Ecto neural progenitor cell (in vitro differentiated cells): Measurements from ENCODE around the gene BEX4.
"Not testable (repeated sequence)": the region's sequence is repeated elsewhere in the genome, so short reads cannot be mapped to it uniquely, and the experiment has no call there.

Experiments used
- DNase-seq: peaks from one replicate; pipeline ENCODE4 v3.0.0-alpha.2; 2018; ENCODE audit warnings: low spot score

Gene BEX4

DNA sequence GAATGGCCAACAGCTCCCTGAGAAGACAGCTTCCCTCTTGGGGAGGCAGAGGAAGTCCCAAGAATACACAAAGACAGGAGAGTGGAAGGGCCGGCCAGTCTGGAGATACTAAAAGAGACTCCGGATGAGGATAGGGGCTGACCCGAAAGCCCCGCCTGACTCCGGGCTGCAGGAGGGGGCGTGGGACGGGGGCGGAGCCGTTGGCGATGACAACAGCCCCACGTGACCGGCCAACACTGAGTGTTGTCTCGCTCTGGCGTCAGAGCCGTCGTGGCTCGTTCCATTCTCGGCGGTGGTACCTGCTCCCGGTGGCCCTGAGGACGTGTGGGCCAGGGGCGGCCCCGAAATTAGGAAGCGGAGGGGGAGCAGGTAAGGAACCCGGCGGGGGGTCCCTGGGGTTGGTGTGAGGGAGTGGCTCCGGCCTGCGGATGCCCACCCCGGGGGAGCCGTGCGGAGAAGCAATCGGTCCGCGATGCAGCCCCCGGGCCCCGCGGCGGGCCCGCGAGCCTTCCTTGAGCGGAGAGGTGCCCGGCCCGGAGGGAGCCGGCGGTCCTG is at the start of gene BEX4:
Gene BEX4, plus strand, starts transcription at position 239 of the 555 bp plus-strand sequence. CDS start 1,046 bp downstream, outside the sequence.
- DNase-seq: peak; percentile 93

- DNase-seq: no peak
Observed at GRCh38 chrX:103170216-103170615, 44.7 kb upstream of the BEX4 start.

DNA sequence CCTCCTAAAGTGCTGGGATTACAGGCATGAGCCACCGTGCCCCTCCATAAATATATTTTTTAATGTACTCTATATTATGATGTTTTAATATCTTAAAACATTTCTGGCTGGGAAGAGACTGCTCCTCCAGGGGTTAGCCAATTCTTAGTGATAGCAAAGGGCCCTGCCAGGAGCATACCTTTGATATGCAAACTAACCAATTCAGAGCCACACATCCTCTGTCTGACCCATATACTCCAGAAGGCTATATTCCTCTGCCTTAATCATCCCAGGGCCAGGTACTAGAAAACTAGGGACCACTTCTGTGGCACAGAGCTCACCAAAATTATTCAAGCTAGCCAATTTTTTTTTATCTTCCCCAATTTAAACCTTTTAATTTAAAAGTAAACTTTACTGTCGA is 43.6 kb upstream of the BEX4 start:
- no peak for DNase-seq

DNA sequence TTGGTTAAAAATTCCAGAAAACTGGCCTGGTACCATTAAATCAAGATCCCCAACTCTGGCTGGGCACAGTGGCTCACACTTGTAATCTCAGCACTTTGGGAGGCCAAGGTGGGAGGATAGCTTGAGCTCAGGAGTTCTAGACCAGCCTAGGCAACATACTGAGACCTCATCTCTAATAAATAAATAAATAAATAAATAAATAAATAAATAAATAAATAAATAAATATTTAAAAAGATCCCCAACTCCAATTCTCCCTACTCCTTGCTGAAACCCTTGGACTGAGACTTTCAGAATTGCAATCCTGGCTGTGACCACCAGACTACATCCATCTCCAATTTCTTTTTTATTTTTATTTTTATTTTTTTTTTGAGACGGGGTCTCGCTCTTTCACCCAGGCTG is 39.7 kb upstream of the BEX4 start:
- DNase-seq: not testable (repeated sequence)

- peak; percentile 74 for DNase-seq
Observed at GRCh38 chrX:103175944-103176753, 38.8 kb upstream of the BEX4 start.

GRCh38 chrX:103177556-103177955 is 37.4 kb upstream of the BEX4 start:
- no peak for DNase-seq

GRCh38 chrX:103183912-103184311 is 31.0 kb upstream of the BEX4 start:
- no peak for DNase-seq

DNA sequence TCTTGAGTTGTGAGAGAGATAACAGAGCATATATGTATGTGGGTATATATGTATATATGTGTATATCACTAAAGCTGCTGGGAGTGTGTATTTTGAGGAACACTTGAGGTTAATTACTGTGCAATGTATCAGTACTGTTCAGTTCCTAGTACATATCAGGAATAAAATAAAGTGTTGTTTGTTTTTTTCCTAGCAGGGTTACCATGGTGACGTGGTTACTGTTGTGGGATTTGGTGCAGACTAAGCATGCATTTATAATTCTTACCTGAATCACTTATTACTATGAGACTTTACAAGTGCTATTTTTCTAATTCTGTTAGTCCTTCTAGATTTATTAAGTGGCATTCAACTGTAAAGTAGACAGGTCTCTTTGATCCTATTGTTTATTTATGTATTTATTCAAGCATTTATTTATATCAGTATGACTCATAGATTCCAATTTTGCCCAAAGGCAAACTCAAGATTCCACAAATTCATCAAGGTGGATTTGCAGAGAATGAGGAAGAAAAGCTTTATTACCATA is 26.9 kb upstream of the BEX4 start:
- DNase-seq: no peak

GRCh38 chrX:103197721-103198306 is 17.1 kb upstream of the BEX4 start:
- no peak for DNase-seq

GRCh38 chrX:103198668-103199067 is 16.2 kb upstream of the BEX4 start:
- DNase-seq: not testable (repeated sequence)

DNA sequence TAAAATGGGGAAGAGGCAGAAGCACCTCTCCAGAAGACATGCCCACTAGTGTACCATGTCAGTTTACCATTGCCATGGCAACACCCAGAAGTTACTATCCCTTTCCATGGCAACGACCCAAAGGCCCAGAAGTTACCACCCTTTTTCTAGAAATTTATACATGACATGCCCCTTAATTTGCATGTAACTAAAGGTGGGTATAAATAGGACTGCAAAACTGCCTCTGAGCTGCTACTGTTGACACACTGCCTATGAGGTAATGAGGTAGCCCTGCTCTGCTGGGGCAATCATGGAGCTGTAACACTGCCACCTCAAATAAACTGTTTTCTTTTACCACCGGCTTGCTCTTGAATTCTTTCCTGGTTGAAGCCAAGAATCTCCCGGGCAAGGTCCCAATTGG is 13.9 kb upstream of the BEX4 start:
- DNase-seq: no peak

GRCh38 chrX:103210056-103210455 is 4.9 kb upstream of the BEX4 start:
- DNase-seq: no peak

DNA sequence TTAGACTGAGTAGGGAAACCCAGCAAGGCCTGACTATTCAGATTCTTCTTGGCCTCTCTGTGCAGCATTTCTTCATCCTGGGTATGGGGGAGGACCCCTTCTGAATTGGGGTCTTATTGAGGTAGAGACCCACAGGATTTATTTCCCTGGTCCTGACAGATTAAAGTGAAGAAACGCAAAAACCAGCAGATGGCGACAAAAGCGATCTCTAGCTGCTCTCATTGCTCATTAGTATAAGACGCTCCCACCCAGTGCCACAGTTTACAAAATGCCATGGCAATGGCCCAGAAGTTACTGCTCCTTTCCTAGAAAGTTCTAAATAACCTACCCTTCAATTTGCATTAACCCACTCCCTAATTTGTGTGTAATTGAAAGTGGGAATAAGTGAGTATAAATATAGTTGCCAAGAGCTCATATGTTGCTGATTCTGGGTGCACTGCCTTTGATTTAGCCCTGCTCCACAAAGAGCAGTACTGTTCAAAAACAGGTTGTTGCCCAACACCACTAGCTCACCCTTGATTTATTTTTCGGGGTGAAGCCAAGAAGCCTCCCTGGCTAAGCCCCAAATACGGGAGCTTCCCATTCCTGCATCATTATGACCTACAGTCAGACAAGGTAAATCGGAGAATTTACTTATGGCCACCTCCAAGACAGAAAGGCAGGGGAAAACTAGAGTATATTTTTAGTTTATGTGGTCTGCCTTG is 3.7 kb upstream of the BEX4 start:
- DNase-seq: peak; percentile 60

DNA sequence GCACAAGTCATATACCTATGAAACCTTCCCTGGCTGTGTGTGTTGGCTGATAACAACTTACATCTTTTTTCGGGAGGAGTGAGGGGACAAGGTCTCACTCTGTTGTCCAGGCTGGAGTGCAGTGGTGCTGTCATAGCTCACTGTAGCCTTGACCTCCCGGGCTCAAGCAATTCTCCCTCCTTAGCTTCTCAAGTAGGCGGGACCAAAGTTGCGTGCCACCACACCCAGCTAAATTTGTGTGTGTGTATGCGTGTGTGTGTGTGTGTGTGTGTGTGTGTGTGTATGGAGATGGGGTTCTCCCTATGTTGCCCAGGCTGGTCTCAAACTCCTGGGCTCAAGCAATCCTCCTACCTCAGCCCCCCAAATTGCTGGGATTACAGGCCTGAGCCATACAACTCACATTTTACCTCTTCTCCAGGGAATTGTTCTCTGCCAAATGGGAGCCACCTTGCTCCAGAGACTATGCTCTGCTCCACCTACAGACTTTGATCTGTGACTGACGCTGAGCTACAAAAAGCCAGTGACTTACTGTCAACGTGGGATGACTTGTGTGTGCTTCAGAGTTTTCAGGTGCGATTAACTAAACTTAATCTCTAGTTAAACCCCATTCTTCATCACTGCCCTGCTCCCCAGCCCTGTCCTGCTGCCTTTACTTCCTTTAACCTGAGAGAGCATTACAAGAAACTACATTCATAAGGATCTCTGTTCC is 2.0 kb upstream of the BEX4 start:
- no peak for DNase-seq

DNA sequence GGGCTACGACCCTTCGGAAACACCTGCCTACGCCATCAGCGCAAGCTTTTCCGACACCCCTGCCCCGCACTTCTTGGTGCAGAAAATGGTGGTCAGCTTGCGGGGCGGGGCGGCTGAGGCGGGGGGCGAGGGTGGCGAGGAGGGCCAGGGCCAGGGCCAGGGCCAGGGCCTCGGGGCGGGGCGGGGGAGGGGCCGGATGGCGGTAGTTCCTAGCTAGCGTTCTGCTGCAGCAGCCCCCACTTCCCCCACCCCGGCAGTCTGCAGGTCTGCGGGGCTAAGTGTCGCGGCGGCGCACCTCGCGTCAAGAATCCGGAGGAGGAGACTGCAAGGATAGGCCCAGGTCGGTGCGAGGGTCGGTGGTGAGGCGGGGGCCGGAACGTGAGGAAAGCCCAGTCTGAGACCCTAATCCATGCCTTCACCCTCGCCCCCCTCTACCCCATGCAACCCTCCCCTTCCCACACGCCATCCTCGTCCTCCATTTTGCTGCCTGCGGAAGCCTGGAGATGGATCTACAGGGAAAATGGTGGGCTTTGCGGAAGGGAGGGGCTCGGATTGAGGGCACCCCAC is 600 bp downstream of the BEX4 start:
- peak; percentile 82 for DNase-seq

- no peak for DNase-seq
Observed at GRCh38 chrX:103220511-103221323, 5.8 kb downstream of the BEX4 start.

DNA sequence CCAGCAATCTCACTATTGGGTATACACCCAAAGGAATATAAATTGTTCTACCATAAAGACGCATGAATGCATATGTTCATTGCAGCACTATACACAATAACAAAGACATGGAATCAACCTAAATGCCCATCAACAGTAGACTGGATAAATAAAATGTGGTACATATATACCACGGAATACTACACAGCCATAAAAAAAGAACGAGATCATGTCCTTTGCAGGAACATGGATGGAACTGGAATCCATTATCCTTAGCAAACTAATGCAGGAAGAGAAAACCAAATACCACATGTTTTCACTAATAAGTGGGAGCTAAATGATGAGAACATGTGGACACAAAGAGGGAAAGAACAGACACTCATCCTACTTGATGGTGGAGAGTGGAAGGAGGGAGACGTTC is 11.0 kb downstream of the BEX4 start:
- DNase-seq: not testable (repeated sequence)

DNA sequence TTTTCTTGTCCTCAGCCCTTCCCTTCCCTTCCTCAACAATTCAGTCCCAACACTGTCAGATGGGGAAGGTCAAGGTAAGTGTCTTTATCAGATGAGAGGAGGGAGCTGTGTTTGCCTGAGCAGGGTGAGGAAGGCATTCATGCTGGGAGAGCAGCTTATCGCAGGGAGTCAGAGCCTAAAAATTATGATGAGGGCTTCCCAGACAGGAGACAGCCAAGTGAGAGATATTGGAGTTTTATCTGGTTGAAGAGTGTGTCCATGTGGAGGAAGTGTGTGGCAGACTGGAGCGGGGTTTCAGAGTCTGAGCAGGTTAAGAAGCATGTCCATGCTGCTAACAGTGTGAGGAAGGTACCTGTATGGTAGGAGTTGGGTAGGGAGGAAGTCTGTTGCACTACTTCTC is 18.4 kb downstream of the BEX4 start:
- no peak for DNase-seq

GRCh38 chrX:103234869-103235268 is 20.0 kb downstream of the BEX4 start:
- DNase-seq: no peak

DNA sequence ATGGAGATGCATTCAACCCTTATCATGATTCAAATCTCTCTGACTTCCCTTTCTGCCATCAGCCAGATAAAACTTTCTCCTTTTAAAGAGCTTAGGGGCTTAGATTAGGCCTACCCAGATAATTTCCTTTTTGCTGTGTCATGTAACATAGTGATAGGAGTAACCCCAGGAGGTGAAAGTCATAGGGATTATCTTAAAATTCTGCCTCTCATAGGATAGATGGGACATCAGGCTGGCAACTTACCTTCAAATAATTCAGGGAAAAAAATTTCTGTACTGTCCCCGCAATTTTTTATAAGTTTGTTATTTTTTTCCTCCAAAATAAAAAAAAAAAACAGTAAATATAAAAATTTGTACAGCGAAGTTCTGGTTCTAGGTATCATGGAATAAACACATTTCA is 20.7 kb downstream of the BEX4 start:
- DNase-seq: not testable (repeated sequence)

- no peak for DNase-seq
Observed at GRCh38 chrX:103236296-103236695, 21.4 kb downstream of the BEX4 start.
